Measurements from ENCODE around the gene HRH2.

HRH2 gene

GRCh38 chr5:175686396-175686795 lies 28.5 kb downstream of the HRH2 start:
- H3K27ac ChIP-seq, result no peak overlapping the region
- H3K36me3 ChIP-seq, result no peaks in the 10 kb centered on the region
- no peaks in the 10 kb centered on the region for H3K9me3 ChIP-seq (ENCODE audit: severe bottlenecking)
- DNase-seq, result no peak
- H3K4me3 ChIP-seq (ENCODE audit: low read depth, low read length), result no peak overlapping the region
- no peak for TF ChIP-seq CTCF (IDR thresholded peaks at IDR 0.05; ENCODE audit: low read depth, low read length)
- no peaks in the 10 kb centered on the region for H3K27me3 ChIP-seq (ENCODE audit: insufficient read depth, low read depth, severe bottlenecking)

GRCh38 chr5:175686826-175687225 lies 29.0 kb downstream of the HRH2 start:
- Histone ChIP-seq H3K27me3 (ENCODE audit: insufficient read depth, low read depth, severe bottlenecking) (no peaks in the 10 kb centered on the region), H3K27ac (no peak overlapping the region), H3K9me3 (ENCODE audit: severe bottlenecking) (no peaks in the 10 kb centered on the region), H3K36me3 (no peaks in the 10 kb centered on the region), H3K4me3 (ENCODE audit: low read depth, low read length) (no peak overlapping the region)
- TF ChIP-seq CTCF (IDR thresholded peaks at IDR 0.05; ENCODE audit: low read depth, low read length), result no peak
- no peak for DNase-seq

GRCh38 chr5:175687231-175687701 lies 29.4 kb downstream of the HRH2 start:
- Histone ChIP-seq H3K4me3 (ENCODE audit: low read depth, low read length) (no peak overlapping the region), H3K9me3 (ENCODE audit: severe bottlenecking) (no peaks in the 10 kb centered on the region), H3K36me3 (no peaks in the 10 kb centered on the region), H3K27me3 (ENCODE audit: insufficient read depth, low read depth, severe bottlenecking) (no peaks in the 10 kb centered on the region), H3K27ac (no peak overlapping the region)
- no peak for TF ChIP-seq CTCF (IDR thresholded peaks at IDR 0.05; ENCODE audit: low read depth, low read length)
- DNase-seq, result no peak

GRCh38 chr5:175688352-175689146 lies 30.7 kb downstream of the HRH2 start:
- DNase-seq, result no peak
- H3K4me3 ChIP-seq (ENCODE audit: low read depth, low read length), result no peak overlapping the region
- H3K9me3 ChIP-seq (ENCODE audit: severe bottlenecking), result no peaks in the 10 kb centered on the region
- TF ChIP-seq CTCF (IDR thresholded peaks at IDR 0.05; ENCODE audit: low read depth, low read length), result no peak
- no peak overlapping the region for H3K27ac ChIP-seq
- H3K27me3 ChIP-seq (ENCODE audit: insufficient read depth, low read depth, severe bottlenecking), result no peaks in the 10 kb centered on the region
- no peaks in the 10 kb centered on the region for H3K36me3 ChIP-seq

GRCh38 chr5:175689147-175689991 lies 31.5 kb downstream of the HRH2 start:
- H3K9me3 ChIP-seq (ENCODE audit: severe bottlenecking), result no peaks in the 10 kb centered on the region
- H3K36me3 ChIP-seq, result no peaks in the 10 kb centered on the region
- no peak for TF ChIP-seq CTCF (IDR thresholded peaks at IDR 0.05; ENCODE audit: low read depth, low read length)
- no peak overlapping the region for H3K4me3 ChIP-seq (ENCODE audit: low read depth, low read length)
- no peak overlapping the region for H3K27ac ChIP-seq
- no peaks in the 10 kb centered on the region for H3K27me3 ChIP-seq (ENCODE audit: insufficient read depth, low read depth, severe bottlenecking)
- peak; percentile 21 for DNase-seq

All from WERI-Rb-1 (cell line).